Adrenal gland (tissue), 5 donors: ENCODE measurements around the gene UBE2J2.

ENCODE experiments used
- CTCF ChIP-seq, 6 experiments: fragments of 450-650 bp in 4 of 6; fragments of 200-600 bp in 2 of 6; sonication (generic) in 1 of 6; IDR thresholded peaks; 1 replicate in 5 of 6; 2 replicates in 1 of 6; pipeline versions ENCODE4 v1.5.1 to v1.8.0; 2016 to 2021; ENCODE audit warnings: antibody characterized with exemption in 6 of 6, mild to moderate bottlenecking in 2 of 6, moderate library complexity in 1 of 6
- POLR2A ChIP-seq, 2 donors: fragments of 450-650 bp; IDR thresholded peaks; one replicate each; pipeline ENCODE4 v1.6.1; 2017; ENCODE audit warnings: antibody characterized with exemption in 2 of 2, mild to moderate bottlenecking in 2 of 2, moderate library complexity in 1 of 2
- donor health status: DM: no; HTN: no; CAD: no.

GRCh38 chr1:1212780-1213344 is 60.8 kb downstream of the UBE2J2 start:
- TF ChIP-seq CTCF (IDR thresholded peaks at IDR 0.05) (no peak), POLR2A (IDR thresholded peaks at IDR 0.05) (no peak)
